ENCODE data around the gene LRCH1. TPM values are rescaled to one million over a fixed set of nuclear protein-coding genes. Genes with fewer than 3 reads are reported as not detected.

LRCH1 gene
- total and polyA plus RNA-seq, 2 experiments from 2014 or later = 3.9 to 9.2 TPM

DNA sequence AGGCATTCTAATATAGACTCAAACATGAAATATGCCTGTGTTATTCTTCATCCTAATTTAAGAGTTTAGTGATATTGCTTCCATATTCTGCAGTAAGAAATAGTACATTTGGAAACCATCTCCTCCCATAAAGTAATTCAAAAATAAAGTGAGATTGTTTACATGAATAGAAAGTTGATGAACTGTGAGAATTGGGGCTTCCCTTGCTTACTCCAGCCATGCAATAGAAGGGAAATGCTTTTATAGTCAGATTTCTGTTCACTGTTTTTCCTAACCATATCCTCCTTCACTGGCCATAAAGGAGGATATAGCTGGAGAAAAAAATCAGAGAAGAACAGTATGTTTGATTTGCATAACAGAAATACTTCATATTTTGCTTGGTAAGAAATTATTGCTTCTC, 7.8 kb downstream of the LRCH1 start:
- H3K27ac Mint-ChIP-seq = no peak overlapping the region
- no peaks in the 10 kb centered on the region for H3F3A ChIP-seq (replicated peaks; ENCODE audit: low read depth)
- H3K4me2 ChIP-seq = no peak overlapping the region
- no peak for ATAC-seq
- H3K4me3 ChIP-seq = no peak overlapping the region
- TF ChIP-seq CREB1 (CRISPR knock-in tag; IDR thresholded peaks at IDR 0.05; ENCODE audit: low read depth) (no peak), NANOG (IDR thresholded peaks at IDR 0.05; ENCODE audit: borderline replicate concordance) (no peak)
- no peaks in the 10 kb centered on the region for H3K27me3 Mint-ChIP-seq (ENCODE audit: insufficient read depth, low read depth, poor library complexity)
- peaks cover 92% of the 10 kb centered on the region for H3K79me2 ChIP-seq (replicated peaks; ENCODE audit: insufficient read depth)
- no peaks in the 10 kb centered on the region for H3K36me3 Mint-ChIP-seq (ENCODE audit: low read depth)
- no peaks in the 10 kb centered on the region for H3K36me3 ChIP-seq (ENCODE audit: insufficient read depth)
- H2AFZ ChIP-seq = no peak overlapping the region
- H3K4me1 ChIP-seq (ENCODE audit: insufficient read depth) = 0 out of 2 replicates have a peak, but pooled peaks cover under 1% of the 10 kb centered on the region
- peaks cover 23% of the 10 kb centered on the region; the same call in 1 of the 2 replicates for H4K20me1 ChIP-seq (replicated peaks; ENCODE audit: insufficient read depth)
- no peak overlapping the region for H3K27ac ChIP-seq (ENCODE audit: low read depth)
- H3K9me3 Mint-ChIP-seq = no peaks in the 10 kb centered on the region
- no peak overlapping the region for H3K4me3 Mint-ChIP-seq
- H3K9me2 ChIP-seq (ENCODE audit: insufficient read depth) = no peaks in the 10 kb centered on the region
- no peak for DNase-seq (ENCODE audit: low spot score)
- H3K4me1 Mint-ChIP-seq = no peaks in the 10 kb centered on the region; the same call in 2 of the 3 replicates
- H3K27me3 ChIP-seq (ENCODE audit: insufficient read depth) = no peaks in the 10 kb centered on the region

DNA sequence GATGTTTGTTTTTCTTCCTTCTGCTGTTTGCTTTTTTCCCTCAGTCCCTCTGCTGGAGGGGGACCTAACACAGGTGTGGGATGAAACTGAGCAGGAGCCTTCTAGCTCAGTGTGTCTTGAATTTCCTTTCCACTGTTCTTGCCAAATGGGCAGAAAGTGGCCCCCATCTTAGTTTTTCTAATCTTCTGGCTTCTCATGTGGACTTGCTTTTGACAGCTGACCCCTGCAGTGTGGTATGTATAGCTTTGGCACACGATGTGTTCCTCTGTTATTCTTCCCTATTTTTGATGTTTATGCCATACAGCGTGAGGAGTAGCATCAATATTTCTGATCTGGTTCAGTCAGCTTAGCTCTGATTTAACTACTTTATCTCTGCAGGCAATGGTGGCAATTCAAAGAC, 8.3 kb downstream of the LRCH1 start:
- H4K20me1 ChIP-seq (replicated peaks; ENCODE audit: insufficient read depth) = peaks cover 25% of the 10 kb centered on the region
- no peaks in the 10 kb centered on the region for H3K4me1 ChIP-seq (ENCODE audit: insufficient read depth)
- H3F3A ChIP-seq (replicated peaks; ENCODE audit: low read depth) = no peaks in the 10 kb centered on the region
- peaks cover 2% of the 10 kb centered on the region; the same call in 2 of the 3 replicates for H3K4me1 Mint-ChIP-seq
- no peak overlapping the region for H3K4me2 ChIP-seq
- ATAC-seq (no peak), DNase-seq (ENCODE audit: low spot score) (no peak)
- H2AFZ ChIP-seq = no peak overlapping the region
- no peak overlapping the region for H3K27ac Mint-ChIP-seq
- H3K27me3 ChIP-seq (ENCODE audit: insufficient read depth) = no peaks in the 10 kb centered on the region
- H3K27ac ChIP-seq (ENCODE audit: low read depth) = no peak overlapping the region
- no peaks in the 10 kb centered on the region for H3K9me3 Mint-ChIP-seq
- peaks cover 92% of the 10 kb centered on the region for H3K79me2 ChIP-seq (replicated peaks; ENCODE audit: insufficient read depth)
- no peak overlapping the region for H3K4me3 Mint-ChIP-seq
- no peaks in the 10 kb centered on the region for H3K36me3 Mint-ChIP-seq (ENCODE audit: low read depth)
- no peaks in the 10 kb centered on the region for H3K36me3 ChIP-seq (ENCODE audit: insufficient read depth)
- H3K9me2 ChIP-seq (ENCODE audit: insufficient read depth) = no peaks in the 10 kb centered on the region
- H3K27me3 Mint-ChIP-seq (ENCODE audit: insufficient read depth, low read depth, poor library complexity) = no peaks in the 10 kb centered on the region
- H3K4me3 ChIP-seq = no peak overlapping the region
- TF ChIP-seq, protein P1, sequence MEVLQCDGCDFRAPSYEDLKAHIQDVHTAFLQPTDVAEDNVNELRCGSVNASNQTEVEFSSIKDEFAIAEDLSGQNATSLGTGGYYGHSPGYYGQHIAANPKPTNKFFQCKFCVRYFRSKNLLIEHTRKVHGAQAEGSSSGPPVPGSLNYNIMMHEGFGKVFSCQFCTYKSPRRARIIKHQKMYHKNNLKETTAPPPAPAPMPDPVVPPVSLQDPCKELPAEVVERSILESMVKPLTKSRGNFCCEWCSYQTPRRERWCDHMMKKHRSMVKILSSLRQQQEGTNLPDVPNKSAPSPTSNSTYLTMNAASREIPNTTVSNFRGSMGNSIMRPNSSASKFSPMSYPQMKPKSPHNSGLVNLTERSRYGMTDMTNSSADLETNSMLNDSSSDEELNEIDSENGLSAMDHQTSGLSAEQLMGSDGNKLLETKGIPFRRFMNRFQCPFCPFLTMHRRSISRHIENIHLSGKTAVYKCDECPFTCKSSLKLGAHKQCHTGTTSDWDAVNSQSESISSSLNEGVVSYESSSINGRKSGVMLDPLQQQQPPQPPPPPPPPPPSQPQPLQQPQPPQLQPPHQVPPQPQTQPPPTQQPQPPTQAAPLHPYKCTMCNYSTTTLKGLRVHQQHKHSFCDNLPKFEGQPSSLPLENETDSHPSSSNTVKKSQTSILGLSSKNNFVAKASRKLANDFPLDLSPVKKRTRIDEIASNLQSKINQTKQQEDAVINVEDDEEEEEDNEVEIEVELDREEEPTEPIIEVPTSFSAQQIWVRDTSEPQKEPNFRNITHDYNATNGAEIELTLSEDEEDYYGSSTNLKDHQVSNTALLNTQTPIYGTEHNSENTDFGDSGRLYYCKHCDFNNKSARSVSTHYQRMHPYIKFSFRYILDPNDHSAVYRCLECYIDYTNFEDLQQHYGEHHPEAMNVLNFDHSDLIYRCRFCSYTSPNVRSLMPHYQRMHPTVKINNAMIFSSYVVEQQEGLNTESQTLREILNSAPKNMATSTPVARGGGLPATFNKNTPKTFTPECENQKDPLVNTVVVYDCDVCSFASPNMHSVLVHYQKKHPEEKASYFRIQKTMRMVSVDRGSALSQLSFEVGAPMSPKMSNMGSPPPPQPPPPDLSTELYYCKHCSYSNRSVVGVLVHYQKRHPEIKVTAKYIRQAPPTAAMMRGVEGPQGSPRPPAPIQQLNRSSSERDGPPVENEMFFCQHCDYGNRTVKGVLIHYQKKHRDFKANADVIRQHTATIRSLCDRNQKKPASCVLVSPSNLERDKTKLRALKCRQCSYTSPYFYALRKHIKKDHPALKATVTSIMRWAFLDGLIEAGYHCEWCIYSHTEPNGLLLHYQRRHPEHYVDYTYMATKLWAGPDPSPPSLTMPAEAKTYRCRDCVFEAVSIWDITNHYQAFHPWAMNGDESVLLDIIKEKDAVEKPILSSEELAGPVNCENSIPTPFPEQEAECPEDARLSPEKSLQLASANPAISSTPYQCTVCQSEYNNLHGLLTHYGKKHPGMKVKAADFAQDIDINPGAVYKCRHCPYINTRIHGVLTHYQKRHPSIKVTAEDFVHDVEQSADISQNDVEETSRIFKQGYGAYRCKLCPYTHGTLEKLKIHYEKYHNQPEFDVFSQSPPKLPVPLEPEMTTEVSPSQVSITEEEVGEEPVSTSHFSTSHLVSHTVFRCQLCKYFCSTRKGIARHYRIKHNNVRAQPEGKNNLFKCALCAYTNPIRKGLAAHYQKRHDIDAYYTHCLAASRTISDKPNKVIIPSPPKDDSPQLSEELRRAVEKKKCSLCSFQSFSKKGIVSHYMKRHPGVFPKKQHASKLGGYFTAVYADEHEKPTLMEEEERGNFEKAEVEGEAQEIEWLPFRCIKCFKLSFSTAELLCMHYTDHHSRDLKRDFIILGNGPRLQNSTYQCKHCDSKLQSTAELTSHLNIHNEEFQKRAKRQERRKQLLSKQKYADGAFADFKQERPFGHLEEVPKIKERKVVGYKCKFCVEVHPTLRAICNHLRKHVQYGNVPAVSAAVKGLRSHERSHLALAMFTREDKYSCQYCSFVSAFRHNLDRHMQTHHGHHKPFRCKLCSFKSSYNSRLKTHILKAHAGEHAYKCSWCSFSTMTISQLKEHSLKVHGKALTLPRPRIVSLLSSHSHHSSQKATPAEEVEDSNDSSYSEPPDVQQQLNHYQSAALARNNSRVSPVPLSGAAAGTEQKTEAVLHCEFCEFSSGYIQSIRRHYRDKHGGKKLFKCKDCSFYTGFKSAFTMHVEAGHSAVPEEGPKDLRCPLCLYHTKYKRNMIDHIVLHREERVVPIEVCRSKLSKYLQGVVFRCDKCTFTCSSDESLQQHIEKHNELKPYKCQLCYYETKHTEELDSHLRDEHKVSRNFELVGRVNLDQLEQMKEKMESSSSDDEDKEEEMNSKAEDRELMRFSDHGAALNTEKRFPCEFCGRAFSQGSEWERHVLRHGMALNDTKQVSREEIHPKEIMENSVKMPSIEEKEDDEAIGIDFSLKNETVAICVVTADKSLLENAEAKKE (CRISPR knock-in tag; IDR thresholded peaks at IDR 0.05) = no peak
- TF ChIP-seq NANOG (IDR thresholded peaks at IDR 0.05; ENCODE audit: borderline replicate concordance) = no peak
- TF ChIP-seq, protein P2, sequence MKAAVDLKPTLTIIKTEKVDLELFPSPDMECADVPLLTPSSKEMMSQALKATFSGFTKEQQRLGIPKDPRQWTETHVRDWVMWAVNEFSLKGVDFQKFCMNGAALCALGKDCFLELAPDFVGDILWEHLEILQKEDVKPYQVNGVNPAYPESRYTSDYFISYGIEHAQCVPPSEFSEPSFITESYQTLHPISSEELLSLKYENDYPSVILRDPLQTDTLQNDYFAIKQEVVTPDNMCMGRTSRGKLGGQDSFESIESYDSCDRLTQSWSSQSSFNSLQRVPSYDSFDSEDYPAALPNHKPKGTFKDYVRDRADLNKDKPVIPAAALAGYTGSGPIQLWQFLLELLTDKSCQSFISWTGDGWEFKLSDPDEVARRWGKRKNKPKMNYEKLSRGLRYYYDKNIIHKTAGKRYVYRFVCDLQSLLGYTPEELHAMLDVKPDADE (IDR thresholded peaks at IDR 0.05) = no peak
- no peak for TF ChIP-seq POLR2AphosphoS5 (IDR thresholded peaks at IDR 0.05; ENCODE audit: low read depth)
- TF ChIP-seq ZNF114 (CRISPR knock-in tag; IDR thresholded peaks at IDR 0.05) = no peak
- no peak for TF ChIP-seq EZH2phosphoT487 (IDR thresholded peaks at IDR 0.05; ENCODE audit: unreplicated experiment)
- no peak for TF ChIP-seq CREB1 (CRISPR knock-in tag; IDR thresholded peaks at IDR 0.05; ENCODE audit: low read depth)
- no peak for TF ChIP-seq STAT1 (IDR thresholded peaks at IDR 0.05; ENCODE audit: unreplicated experiment)
- no peak for TF ChIP-seq EZH2 (IDR thresholded peaks at IDR 0.05; ENCODE audit: low read depth, unreplicated experiment)
- no peak for TF ChIP-seq ZNF331 (CRISPR knock-in tag; IDR thresholded peaks at IDR 0.05; ENCODE audit: low read depth)
- TF ChIP-seq JUNB (IDR thresholded peaks at IDR 0.05; ENCODE audit: unreplicated experiment) = no peak
- TF ChIP-seq, protein P3, sequence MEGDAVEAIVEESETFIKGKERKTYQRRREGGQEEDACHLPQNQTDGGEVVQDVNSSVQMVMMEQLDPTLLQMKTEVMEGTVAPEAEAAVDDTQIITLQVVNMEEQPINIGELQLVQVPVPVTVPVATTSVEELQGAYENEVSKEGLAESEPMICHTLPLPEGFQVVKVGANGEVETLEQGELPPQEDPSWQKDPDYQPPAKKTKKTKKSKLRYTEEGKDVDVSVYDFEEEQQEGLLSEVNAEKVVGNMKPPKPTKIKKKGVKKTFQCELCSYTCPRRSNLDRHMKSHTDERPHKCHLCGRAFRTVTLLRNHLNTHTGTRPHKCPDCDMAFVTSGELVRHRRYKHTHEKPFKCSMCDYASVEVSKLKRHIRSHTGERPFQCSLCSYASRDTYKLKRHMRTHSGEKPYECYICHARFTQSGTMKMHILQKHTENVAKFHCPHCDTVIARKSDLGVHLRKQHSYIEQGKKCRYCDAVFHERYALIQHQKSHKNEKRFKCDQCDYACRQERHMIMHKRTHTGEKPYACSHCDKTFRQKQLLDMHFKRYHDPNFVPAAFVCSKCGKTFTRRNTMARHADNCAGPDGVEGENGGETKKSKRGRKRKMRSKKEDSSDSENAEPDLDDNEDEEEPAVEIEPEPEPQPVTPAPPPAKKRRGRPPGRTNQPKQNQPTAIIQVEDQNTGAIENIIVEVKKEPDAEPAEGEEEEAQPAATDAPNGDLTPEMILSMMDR (conservative IDR thresholded peaks at IDR 0.05; ENCODE audit: low read depth in 2 of 2) = no peak
